ENCODE data around the gene BICRAL.
"Not testable (repeated sequence)": the region's sequence is repeated elsewhere in the genome, so short reads cannot be mapped to it uniquely, and the experiment has no call there.

The BICRAL gene

GRCh38 chr6:42902429-42903263 lies 120.8 kb downstream of the BICRAL start:
- not testable (repeated sequence) for DNase-seq

GRCh38 chr6:42904467-42904866 lies 122.6 kb downstream of the BICRAL start:
- DNase-seq, result no peak

- DNase-seq, result no peak
Observed at GRCh38 chr6:42907336-42907735, 125.5 kb downstream of the BICRAL start.

- DNase-seq, result no peak
Observed at GRCh38 chr6:42909835-42910234, 128.0 kb downstream of the BICRAL start.

GRCh38 chr6:42911171-42912021 lies 129.5 kb downstream of the BICRAL start:
- no peak for DNase-seq

GRCh38 chr6:42914546-42914945 lies 132.7 kb downstream of the BICRAL start:
- DNase-seq, result no peak

GRCh38 chr6:42915732-42916131 lies 133.9 kb downstream of the BICRAL start, which contains the start of gene PTCRA:
Gene PTCRA, plus strand, starts transcription at chr6:42916053. Its CDS starts 17 bp downstream, at chr6:42916070.
- no peak for DNase-seq

GRCh38 chr6:42916288-42916687 lies 134.4 kb downstream of the BICRAL start:
- DNase-seq, result no peak

Measured in stimulated activated CD4-positive, alpha-beta T cell treated with anti-CD3 and anti-CD28 coated beads, Interleukin-2, amount 100 ng/mL, for 24 hours (primary cell).